Keratinocyte (primary cell): ENCODE measurements around the gene ARL4D. TPM values are rescaled to one million over a fixed set of nuclear protein-coding genes. Genes with fewer than 3 reads are reported as not detected.

Source experiments
- DNase-seq: peaks from one replicate; pipeline ENCODE4 v3.0.0-alpha.2; 2011; ENCODE audit warnings: low read depth, missing footprints, low spot score
- FAIRE-seq: peaks from 2 replicates; lab custom pipeline; 2011; peaks lifted over from hg19 to GRCh38; lab: Jason Lieb, UNC
- H2AFZ ChIP-seq: 2 replicates; pipeline ENCODE4 v1.6.0; 2012; ENCODE audit warnings: low read length, control low read depth, inconsistent platforms; ENCODE audit not compliant: control insufficient read depth
- H3K27ac ChIP-seq: 2 replicates; pipeline ENCODE4 v1.5.1; 2011; ENCODE audit warnings: low read length; ENCODE audit not compliant: control insufficient read depth, insufficient read depth
- H3K27me3 ChIP-seq: 3 replicates; pipeline ENCODE4 v1.6.0; 2011; ENCODE audit warnings: low read length; ENCODE audit not compliant: control insufficient read depth, insufficient read depth; ENCODE audit errors: extremely low read depth
- H3K36me3 ChIP-seq, 2 experiments: 2 replicates in 1 of 2; 3 replicates in 1 of 2; pipeline ENCODE4 v1.5.1; 2011; ENCODE audit warnings: low read length in 2 of 2, mild to moderate bottlenecking in 1 of 2; ENCODE audit not compliant: control insufficient read depth in 2 of 2, insufficient read depth in 2 of 2; ENCODE audit errors: extremely low read depth in 1 of 2
- H3K4me1 ChIP-seq: 3 replicates; pipeline ENCODE4 v1.5.1; 2011; ENCODE audit warnings: low read length; ENCODE audit not compliant: control insufficient read depth, insufficient read depth; ENCODE audit errors: extremely low read depth
- H3K4me2 ChIP-seq: 3 replicates; pipeline ENCODE4 v1.6.0; 2011; ENCODE audit warnings: low read depth, low read length; ENCODE audit not compliant: control insufficient read depth, insufficient read depth; ENCODE audit errors: extremely low read depth
- H3K4me3 ChIP-seq, 3 experiments: fragments of 200-600 bp in 1 of 3; sonication (generic) in 1 of 3; 2 replicates in 2 of 3; 3 replicates in 1 of 3; pipeline ENCODE4 v1.5.1; 2011 to 2016; ENCODE audit warnings: low read length in 3 of 3, mild to moderate bottlenecking in 3 of 3, control low read depth in 2 of 3, inconsistent platforms in 1 of 3, low read depth in 1 of 3, mixed read lengths in 1 of 3, mixed run types in 1 of 3, moderate library complexity in 1 of 3; ENCODE audit not compliant: control insufficient read depth in 2 of 3, insufficient read depth in 2 of 3; ENCODE audit errors: extremely low read depth in 1 of 3
- H3K79me2 ChIP-seq: 2 replicates; pipeline ENCODE4 v1.6.0; 2012; ENCODE audit warnings: low read length; ENCODE audit not compliant: control insufficient read depth, insufficient read depth
- H3K9ac ChIP-seq: 3 replicates; pipeline ENCODE4 v1.6.0; 2011; ENCODE audit warnings: low read length; ENCODE audit not compliant: control insufficient read depth, insufficient read depth; ENCODE audit errors: extremely low read depth
- H3K9me1 ChIP-seq: 3 replicates; pipeline ENCODE4 v1.6.0; 2011; ENCODE audit warnings: low read length; ENCODE audit not compliant: control insufficient read depth, insufficient read depth; ENCODE audit errors: extremely low read depth
- H3K9me3 ChIP-seq: 2 replicates; pipeline ENCODE4 v1.5.1; 2012; ENCODE audit warnings: low read depth, low read length; ENCODE audit not compliant: control insufficient read depth
- H4K20me1 ChIP-seq: 3 replicates; pipeline ENCODE4 v1.6.0; 2011; ENCODE audit warnings: low read length; ENCODE audit not compliant: control insufficient read depth, insufficient read depth; ENCODE audit errors: extremely low read depth
- CTCF ChIP-seq, 3 experiments: IDR thresholded peaks in 1 of 3; conservative IDR thresholded peaks in 1 of 3; optimal IDR thresholded peaks in 1 of 3; 2 replicates in 2 of 3; 3 replicates in 1 of 3; pipeline versions ENCODE3 to v1.5.1; 2011; ENCODE audit warnings: low read length in 3 of 3, mild to moderate bottlenecking in 3 of 3, moderate library complexity in 2 of 3, control low read depth in 1 of 3, inconsistent platforms in 1 of 3; ENCODE audit not compliant: insufficient read depth in 2 of 3; ENCODE audit errors: extremely low read depth in 1 of 3
- EZH2 ChIP-seq: IDR thresholded peaks from one replicate; pipeline ENCODE4 v1.6.1; 2012; ENCODE audit warnings: inconsistent platforms, mild to moderate bottlenecking, low read length, moderate library complexity
- dilution Hi-C: fragments of 300-500 bp; cut with MboI; formaldehyde crosslinking; loops from one replicate; pipeline ENCODE4 v1.7.0; 2020; ENCODE audit warnings: low sequenced_read_pairs; ENCODE audit not compliant: extremely low pct_ligation_motif_present
- polyA plus RNA-seq, 5 experiments: library from polyadenylated mRNA; depleted of rRNA in 3 of 5; stranded (reverse) in 3 of 5; stranded (forward) in 1 of 5; unstranded in 1 of 5; fragments of >200 nt; gene quantifications; 1 replicate in 1 of 5; 2 replicates in 3 of 5; 3 replicates in 1 of 5; pipeline versions ENCODE4 v1.2.1 to v1.2.3, GENCODE V29; 2011 to 2012; ENCODE audit warnings: missing spikeins in 2 of 5, low read depth in 1 of 5, low replicate concordance in 1 of 5

The ARL4D gene
- polyA plus RNA-seq, 1 donor (not counting 4 experiments of a cell fraction or from before 2014, with no cell fraction given): 36.5 TPM

GRCh38 chr17:43382776-43383175 is 16.0 kb upstream of the ARL4D start:
- H3K27ac ChIP-seq: no peak overlapping the region
- H3K9me3 ChIP-seq: peaks cover 8% of the 10 kb centered on the region
- H3K4me1 ChIP-seq: peaks cover 11% of the 10 kb centered on the region
- H3K9me1 ChIP-seq: no peaks in the 10 kb centered on the region
- no peaks in the 10 kb centered on the region for H4K20me1 ChIP-seq
- no peak overlapping the region for H2AFZ ChIP-seq
- TF ChIP-seq CTCF (optimal IDR thresholded peaks at IDR 0.05 in 1 of 3, IDR thresholded peaks at IDR 0.05 in 1 of 3, conservative IDR thresholded peaks at IDR 0.05 in 1 of 3; ENCODE audit: extremely low read depth in 1 of 3, insufficient read depth in 2 of 3, low read length in 3 of 3) (no peak), EZH2 (no peak)
- no peaks in the 10 kb centered on the region for H3K27me3 ChIP-seq
- FAIRE-seq: no peak
- no peak for DNase-seq
- no peak overlapping the region for H3K9ac ChIP-seq
- no peaks in the 10 kb centered on the region for H3K36me3 ChIP-seq
- no peak overlapping the region for H3K4me3 ChIP-seq
- no peak overlapping the region for H3K4me2 ChIP-seq
- no peaks in the 10 kb centered on the region for H3K79me2 ChIP-seq
- dilution Hi-C loops: no loop called here

- no peak for FAIRE-seq
Observed at GRCh38 chr17:43383372-43383771, 15.4 kb upstream of the ARL4D start.

More at GRCh38 chr17:43383372-43383771, 15.4 kb upstream of the ARL4D start:
- peaks cover 11% of the 10 kb centered on the region for H3K4me1 ChIP-seq
- no peak overlapping the region for H3K4me2 ChIP-seq
- H3K36me3 ChIP-seq: no peaks in the 10 kb centered on the region
- H3K9me1 ChIP-seq: no peaks in the 10 kb centered on the region
- no peaks in the 10 kb centered on the region for H4K20me1 ChIP-seq
- no peak overlapping the region for H3K27ac ChIP-seq
- no peaks in the 10 kb centered on the region for H3K27me3 ChIP-seq
- no peak overlapping the region for H2AFZ ChIP-seq
- H3K79me2 ChIP-seq: no peaks in the 10 kb centered on the region
- H3K9me3 ChIP-seq: peaks cover 8% of the 10 kb centered on the region
- dilution Hi-C loops: no loop called here
- H3K9ac ChIP-seq: no peak overlapping the region
- no peak overlapping the region for H3K4me3 ChIP-seq
- no peak for DNase-seq
- no peak for TF ChIP-seq CTCF (optimal IDR thresholded peaks at IDR 0.05 in 1 of 3, IDR thresholded peaks at IDR 0.05 in 1 of 3, conservative IDR thresholded peaks at IDR 0.05 in 1 of 3; ENCODE audit: extremely low read depth in 1 of 3, insufficient read depth in 2 of 3, low read length in 3 of 3)
- no peak for TF ChIP-seq EZH2
